IMR-90 (cell line): ENCODE results near the gene SSU72.
"Not testable (repeated sequence)": the region's sequence is repeated elsewhere in the genome, so short reads cannot be mapped to it uniquely, and the experiment has no call there.

Experiments
- FOS ChIP-seq: fragments of 150-350 bp; IDR thresholded peaks from 2 replicates; pipeline ENCODE4 v1.6.1; 2016; ENCODE audit warnings: low read depth, low read length
- POLR2A ChIP-seq: IDR thresholded peaks from 2 replicates; pipeline ENCODE4 v1.6.1; 2012; ENCODE audit warnings: mild to moderate bottlenecking, low read depth, low read length
- RAD21 ChIP-seq: IDR thresholded peaks from 2 replicates; pipeline ENCODE4 v1.6.1; 2012; ENCODE audit warnings: low read length, improper control_type of control experiment
- RFX5 ChIP-seq: IDR thresholded peaks from 2 replicates; pipeline ENCODE4 v1.8.0; 2012; ENCODE audit warnings: low read depth, mild to moderate bottlenecking, low read length, moderate library complexity
- SMC3 ChIP-seq: fragments of 150-350 bp; IDR thresholded peaks from 2 replicates; pipeline ENCODE4 v1.6.1; 2016; ENCODE audit warnings: low read depth, mild to moderate bottlenecking, antibody characterized with exemption, low read length, moderate library complexity
- TF ChIP-seq, protein P1 (sequence below): conservative IDR thresholded peaks from 2 replicates; pipeline ENCODE4 v1.5.1; 2012; ENCODE audit warnings: mild to moderate bottlenecking, low read depth, low read length, improper control_type of control experiment
- TF ChIP-seq, protein P2 (sequence below): fragments of 150-350 bp; IDR thresholded peaks from 2 replicates; pipeline ENCODE4 v1.6.1; 2017; ENCODE audit warnings: mild to moderate bottlenecking, antibody characterized with exemption, low read length, low read depth

DNA sequence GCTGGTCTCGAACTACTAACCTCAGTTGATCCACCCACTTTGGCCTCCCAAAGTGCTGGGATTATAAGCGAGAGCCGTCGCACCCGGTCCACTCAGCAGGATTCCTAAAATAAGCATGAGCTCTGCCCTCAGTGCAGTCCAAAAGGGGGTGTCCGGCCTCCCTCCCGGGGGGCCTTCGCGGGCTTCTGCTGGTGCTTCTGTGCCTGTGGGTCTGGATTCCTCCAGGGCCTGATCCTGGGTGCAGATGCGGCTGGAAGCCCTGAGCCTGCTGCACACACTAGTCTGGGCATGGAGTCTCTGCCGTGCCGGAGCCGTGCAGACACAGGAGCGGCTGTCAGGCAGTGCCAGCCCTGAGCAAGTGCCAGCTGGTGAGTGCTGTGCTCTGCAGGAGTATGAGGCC, 57.7 kb downstream of the SSU72 start:
- TF ChIP-seq, protein P1, sequence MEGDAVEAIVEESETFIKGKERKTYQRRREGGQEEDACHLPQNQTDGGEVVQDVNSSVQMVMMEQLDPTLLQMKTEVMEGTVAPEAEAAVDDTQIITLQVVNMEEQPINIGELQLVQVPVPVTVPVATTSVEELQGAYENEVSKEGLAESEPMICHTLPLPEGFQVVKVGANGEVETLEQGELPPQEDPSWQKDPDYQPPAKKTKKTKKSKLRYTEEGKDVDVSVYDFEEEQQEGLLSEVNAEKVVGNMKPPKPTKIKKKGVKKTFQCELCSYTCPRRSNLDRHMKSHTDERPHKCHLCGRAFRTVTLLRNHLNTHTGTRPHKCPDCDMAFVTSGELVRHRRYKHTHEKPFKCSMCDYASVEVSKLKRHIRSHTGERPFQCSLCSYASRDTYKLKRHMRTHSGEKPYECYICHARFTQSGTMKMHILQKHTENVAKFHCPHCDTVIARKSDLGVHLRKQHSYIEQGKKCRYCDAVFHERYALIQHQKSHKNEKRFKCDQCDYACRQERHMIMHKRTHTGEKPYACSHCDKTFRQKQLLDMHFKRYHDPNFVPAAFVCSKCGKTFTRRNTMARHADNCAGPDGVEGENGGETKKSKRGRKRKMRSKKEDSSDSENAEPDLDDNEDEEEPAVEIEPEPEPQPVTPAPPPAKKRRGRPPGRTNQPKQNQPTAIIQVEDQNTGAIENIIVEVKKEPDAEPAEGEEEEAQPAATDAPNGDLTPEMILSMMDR: not testable (repeated sequence)
- TF ChIP-seq POLR2A, SMC3, FOS, RAD21, RFX5: not testable (repeated sequence)
- TF ChIP-seq, protein P2, sequence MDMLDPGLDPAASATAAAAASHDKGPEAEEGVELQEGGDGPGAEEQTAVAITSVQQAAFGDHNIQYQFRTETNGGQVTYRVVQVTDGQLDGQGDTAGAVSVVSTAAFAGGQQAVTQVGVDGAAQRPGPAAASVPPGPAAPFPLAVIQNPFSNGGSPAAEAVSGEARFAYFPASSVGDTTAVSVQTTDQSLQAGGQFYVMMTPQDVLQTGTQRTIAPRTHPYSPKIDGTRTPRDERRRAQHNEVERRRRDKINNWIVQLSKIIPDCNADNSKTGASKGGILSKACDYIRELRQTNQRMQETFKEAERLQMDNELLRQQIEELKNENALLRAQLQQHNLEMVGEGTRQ: not testable (repeated sequence)
